Umbilical cord (tissue), 2 donors: ENCODE measurements around the gene CRISPLD2. TPM values are rescaled to one million over a fixed set of nuclear protein-coding genes. Genes with fewer than 3 reads are reported as not detected.
A peak's percentile ranks its signal among the peaks of the same experiment; 100 is the strongest.
"Not testable (repeated sequence)": the region's sequence is repeated elsewhere in the genome, so short reads cannot be mapped to it uniquely, and the experiment has no call there.

Experiments
- DNase-seq: peaks from one replicate; pipeline ENCODE4 v3.0.0-alpha.2; 2015; ENCODE audit warnings: low spot score
- total RNA-seq: library from RNA; depleted of rRNA; stranded (reverse); fragments of >200 nt; gene quantifications from one replicate; pipeline ENCODE4 v1.2.3, GENCODE V29; 2014; ENCODE audit warnings: low replicate concordance; ENCODE audit not compliant: insufficient read depth

CRISPLD2 gene
- total RNA-seq, 1 donor from 2014 or later, result 1,006 TPM

DNA sequence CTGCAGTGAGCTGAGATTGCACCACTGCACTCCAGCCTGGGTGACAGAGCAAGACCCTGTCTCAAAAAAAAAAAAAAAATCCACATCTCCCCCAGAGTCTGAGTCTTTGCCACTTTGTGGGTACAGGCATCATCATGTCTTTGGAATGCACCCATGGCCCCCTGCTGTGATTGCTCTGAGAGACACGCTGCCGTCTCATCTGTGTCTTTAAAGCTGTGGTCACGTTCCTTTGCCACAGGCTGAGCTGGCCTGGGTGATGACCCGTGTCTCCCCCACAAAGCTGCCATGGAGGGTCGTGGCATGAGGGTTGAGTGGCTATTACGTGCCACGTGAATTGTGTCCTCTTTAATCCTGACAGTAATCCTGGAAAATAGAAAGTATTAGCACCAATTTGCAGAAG lies 20.2 kb downstream of the CRISPLD2 start:
- no peak for DNase-seq

DNA sequence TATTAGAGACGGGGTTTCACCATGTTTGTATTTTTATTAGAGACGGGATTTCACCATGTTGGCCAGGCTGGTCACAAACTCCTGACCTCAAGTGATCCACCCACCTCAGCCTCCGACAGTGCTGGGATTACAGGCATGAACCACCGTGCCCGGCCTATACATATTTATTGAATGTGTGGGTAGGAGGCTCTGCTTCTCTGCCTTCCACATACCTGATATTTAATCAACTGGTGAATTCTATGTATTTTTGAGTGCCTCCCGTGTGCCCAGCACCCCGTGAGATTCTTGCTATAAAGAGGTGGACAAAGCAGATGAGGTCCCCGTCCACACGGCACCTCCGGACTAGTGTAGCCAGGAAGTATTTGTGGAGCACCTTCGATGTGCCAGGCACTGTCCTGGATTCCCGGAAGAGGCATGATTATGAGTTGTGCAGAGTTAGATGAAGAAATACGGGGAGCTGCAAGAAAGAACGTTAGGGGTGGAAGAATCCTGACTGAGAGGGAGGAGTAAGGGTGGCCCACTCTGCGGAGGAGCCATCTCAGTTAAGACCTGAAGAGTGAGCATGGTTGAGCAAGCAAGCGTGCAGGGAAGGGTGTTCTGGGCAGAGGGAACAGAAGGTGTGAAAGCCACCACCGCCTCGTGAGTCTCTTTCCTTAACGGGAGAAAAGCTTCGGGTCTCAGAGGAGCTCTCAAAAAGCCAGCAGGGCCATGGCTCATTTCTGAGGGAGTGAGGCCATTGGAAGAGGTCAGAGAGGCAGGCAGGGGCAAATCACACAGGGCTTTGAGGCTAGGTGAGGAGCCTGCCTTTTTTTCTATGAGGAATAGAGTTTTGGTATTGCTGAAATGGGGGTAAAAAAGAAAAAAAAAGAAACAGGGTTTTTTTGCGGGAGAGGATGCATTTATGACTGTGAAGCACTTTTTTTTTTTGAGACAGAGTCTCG lies 21.2 kb downstream of the CRISPLD2 start:
- DNase-seq, result no peak

DNA sequence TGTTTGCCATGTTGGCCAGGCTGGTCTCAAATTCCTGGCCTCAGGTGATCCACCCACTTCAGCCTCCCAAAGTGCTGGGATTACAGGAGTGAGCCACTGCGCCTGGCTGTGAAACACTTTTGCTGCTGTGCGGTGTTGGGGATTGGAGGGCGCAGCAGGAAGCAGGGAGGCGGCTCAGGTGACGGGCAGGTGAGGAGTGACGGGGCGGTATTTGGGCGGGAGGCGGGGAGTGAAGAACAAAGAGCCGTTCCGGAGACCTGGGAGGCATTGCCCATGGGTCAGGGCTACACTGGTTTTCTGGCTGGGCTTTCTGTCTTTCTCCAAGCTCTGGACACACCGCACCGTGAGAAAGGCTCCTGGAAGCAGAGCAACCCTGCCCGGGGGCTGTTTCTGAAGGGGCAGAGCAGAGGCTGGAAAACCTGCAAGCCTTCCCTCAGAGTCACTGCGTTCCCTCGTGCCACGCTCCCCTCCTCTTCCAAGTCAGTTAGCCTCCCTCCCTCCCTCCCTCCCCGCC lies 22.1 kb downstream of the CRISPLD2 start:
- peak; percentile 53 for DNase-seq

DNA sequence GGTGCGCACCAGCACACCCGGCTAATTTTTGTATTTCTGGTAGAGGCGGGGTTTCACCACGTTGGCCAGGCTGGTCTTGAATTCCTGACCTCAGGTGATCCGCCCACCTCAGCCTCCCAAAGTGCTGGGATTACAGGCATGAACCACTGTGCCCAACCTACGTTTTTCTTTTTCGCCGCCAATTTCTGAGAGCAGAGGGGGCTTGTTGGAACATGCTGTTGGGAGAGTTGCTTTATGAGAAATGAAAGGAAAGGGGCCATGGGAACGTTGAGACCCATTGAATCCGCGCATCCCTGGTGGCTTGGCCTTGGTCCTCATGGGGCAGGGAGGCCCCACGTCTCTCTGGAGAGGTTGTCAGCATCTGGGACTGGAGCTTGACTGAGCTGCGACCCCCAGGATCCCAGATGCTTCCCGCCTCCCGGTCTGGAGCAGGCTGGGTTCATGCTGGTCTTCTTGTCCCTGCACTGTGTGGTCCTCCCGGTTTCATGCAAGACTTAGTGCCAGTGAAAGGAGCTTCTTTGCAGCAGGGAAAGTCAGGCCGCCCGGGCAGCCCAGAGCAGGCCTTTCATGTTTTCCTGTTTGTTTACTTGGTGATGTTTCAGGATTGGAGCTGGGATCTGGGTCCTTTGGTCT lies 22.8 kb downstream of the CRISPLD2 start:
- no peak for DNase-seq

DNA sequence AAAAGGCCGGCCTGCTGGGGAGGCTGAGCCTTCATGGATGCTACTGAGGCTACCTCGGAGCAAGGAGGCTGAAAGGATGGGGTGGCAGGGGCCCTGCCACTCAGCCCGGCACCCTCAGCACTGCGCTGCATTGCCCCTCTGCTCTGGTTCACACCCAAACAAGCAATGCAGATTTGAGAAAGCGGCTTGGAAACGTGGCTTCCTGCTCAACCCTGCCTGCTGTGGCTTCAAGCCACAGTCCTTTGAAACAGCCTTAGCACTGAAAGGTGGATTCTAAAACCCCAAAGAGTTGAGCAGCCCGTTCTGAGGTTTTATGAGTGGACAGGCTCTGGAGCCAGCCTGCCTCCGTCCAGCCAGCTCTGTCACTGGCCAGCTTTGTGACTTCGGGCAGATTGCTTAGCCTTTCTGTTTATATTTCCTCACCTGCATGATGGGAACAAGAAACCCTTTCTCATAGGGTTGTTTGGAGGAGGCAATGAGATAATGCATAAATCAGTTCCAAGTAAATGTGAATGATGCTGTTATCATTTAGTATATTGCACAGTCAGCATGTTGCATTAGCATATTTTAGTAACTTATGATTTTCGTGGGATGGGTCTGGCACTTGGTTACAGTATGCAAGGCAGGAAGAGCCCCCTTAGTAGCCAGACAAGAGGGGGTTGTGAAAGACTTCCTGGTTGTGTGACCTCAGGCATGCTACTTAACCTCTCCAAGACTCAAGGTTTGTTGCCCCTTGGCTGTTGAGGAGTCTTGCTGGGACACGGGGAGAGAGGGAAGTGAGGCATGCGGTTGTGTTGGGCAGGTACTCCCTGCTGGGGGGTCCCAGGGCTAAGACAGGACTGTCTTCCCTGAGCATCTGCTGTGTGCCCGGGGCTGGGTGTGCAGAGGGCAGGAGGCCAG lies 23.6 kb downstream of the CRISPLD2 start:
- no peak for DNase-seq

DNA sequence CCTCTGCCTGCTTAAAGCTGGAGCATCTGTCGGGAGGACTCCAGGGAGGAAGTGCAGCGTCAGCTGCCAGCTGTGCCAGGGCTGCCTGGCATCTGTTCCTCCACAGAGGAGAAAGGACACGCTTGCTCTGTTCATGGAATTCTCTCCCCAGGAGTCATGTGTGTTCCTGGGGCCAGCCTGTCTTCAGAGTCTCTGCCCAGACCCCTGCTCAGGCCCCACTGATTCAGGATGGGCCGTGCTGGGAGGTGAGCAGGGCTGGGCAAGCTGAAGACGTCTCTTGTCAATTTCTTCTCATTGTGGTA lies 24.2 kb downstream of the CRISPLD2 start:
- peak; percentile 58 for DNase-seq

DNA sequence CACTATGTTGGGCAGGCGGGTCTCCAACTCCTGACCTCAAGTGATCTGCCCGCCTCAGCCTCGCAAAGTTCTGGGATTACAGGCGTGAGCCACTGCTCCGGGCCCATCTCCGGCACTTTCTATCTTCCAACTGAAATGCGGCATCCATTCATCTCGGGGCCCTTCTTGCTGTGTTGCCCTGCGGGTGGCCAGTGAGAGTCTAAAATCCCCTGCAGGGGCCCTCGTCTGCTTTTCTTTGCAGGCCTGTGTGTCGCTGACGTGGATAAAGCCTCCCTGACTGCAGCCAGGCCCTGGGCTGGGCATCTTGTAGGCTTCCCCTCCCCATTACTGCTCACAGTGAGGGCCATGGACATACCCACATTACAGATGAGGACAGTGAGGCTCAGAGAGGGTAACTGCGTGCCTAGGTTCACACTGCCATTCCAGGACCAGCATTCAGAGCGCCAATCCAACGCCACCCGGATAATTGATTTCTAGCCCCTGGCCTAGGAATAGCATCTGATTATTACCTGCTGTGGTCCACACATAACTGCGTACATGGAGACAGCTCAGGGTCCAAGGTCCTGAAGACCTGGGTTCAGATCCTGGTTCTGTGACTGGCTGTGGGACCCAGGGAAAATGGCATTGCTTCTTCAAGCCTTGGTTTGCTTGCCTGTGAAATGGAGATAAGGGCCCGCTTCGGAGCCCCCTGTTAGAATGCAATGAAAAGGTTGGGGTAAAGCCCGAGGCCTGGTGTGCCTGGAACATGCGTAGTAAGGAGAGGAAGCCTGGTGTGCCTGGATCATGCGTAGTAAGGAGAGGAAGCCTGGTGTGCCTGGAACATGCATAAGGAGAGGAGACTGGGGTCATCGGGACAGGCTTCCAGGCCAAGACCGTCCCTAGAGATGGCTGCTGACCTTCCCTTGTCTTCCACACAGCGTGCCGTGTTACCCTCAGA lies 25.0 kb downstream of the CRISPLD2 start:
- DNase-seq, result peak; percentile 86

DNA sequence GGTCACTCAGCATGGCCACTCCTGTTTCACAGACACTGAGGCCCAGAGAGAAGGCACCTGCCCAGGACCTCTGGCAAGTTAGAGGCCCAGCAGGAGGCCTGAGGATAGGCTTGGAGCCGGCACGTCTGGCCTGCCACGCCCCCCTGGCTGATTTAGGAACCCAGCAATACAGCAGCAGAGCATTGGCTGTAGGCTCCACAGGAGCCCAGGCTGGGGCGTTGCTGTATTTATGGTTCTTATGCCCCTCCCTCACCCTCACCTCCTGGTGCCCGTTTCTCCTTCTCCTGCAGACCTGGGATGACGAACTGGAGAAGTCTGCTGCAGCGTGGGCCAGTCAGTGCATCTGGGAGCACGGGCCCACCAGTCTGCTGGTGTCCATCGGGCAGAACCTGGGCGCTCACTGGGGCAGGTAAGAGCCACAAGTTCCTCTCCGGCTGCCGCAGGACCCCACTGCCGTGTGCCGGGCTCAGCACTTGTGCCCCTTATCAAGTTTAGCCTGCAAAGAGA lies 25.8 kb downstream of the CRISPLD2 start:
- DNase-seq, result no peak

DNA sequence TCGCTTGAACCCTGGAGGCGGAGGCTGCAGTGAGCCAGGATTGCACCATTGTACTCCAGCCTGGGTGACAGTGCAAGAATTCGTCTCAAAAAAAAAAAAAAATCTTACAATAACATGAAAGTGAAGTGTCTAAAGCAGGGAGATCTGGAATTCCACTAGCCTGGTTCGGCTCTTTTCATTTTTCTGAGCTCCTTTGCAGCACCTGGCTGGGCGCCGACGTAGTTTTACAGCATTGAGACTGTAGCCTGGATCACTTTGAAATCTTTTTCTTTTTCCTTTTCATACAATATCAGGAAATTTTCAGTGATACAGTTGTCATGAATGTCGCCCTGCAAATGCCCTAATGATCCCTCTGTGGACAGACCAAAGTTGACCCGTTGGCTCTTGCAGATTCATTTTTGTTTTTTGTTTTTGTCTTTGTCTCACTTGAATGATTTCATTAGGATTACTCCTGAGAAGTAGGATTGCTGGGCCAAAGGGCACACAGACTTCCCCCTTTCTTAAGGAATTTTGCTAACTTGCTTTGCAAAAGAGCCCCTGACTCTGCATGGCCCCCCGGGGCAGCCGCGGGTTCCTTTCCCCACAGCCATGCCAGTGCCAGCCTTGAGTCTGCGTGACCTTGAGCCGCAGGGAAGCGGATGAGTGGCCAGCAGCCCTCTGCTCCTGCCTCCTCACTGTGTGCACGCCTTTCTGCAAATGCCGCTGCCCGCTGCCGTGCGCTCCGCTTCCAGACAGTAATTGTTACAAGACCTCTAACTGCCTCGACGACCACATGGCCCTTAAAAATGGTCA lies 28.0 kb downstream of the CRISPLD2 start:
- DNase-seq, result no peak

DNA sequence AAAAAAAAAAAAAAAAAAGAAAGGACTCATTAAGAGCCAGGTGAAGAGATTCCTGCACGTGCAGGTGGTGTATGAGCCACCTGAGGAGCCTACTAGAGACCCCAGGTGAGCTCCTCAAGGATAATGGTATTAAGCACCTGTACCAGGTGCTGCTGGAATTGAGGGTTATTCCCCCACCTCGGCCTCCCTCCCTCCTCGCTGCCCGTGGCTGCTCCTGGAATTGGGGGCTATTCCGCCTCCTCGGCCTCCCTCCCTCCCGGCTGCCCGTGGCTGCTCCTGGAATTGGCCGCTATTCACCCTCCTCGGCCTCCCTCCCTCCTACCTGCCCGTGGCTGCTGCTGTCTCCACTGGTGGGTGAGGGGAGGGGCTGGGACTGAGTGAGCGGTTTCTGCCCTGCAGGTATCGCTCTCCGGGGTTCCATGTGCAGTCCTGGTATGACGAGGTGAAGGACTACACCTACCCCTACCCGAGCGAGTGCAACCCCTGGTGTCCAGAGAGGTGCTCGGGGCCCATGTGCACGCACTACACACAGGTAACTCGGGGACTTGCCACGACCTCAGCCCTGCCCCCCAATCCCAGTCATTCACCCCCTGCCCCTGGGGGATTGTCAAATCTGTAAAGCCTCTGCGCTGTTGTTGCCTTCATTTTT lies 29.3 kb downstream of the CRISPLD2 start:
- DNase-seq, result no peak

DNA sequence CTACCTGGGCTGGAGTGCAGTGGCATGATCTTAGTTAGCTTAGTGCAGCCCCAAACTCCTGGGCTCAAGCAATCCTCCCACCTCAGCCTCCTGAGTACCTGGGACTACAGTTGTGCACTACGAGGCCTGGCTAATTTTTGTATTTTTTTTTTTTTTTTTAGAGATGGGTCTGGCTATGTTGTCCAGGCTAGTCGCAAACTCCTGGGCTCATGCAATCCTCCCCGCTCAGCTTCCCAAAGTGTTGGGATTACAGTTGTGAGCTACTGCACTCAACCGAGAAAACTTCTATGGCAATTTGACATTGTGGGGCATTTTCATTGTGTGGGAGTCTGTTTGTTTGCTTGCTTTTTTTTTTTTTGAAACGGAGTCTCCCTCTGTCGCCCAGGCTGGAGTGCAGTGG lies 30.0 kb downstream of the CRISPLD2 start:
- DNase-seq, result no peak

DNA sequence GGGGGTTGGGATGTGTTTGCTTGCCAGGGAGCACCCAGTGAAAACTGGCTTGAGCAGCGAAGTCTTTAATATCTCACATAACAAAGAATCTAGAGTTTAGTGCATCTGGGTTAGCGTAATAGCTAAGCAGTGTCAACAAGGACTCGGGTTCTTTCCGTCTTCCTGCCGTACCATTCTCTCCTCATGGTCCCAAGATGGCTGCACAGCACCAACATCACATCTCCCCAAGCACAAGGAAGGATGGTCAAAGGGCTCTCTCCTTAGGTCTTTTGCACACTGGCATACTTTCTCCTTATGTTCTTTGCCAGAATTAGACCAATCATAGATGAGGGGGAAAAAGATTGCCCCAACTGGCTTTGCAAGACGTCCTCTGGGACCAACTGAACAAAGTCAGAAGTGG lies 30.9 kb downstream of the CRISPLD2 start:
- DNase-seq, result no peak

DNA sequence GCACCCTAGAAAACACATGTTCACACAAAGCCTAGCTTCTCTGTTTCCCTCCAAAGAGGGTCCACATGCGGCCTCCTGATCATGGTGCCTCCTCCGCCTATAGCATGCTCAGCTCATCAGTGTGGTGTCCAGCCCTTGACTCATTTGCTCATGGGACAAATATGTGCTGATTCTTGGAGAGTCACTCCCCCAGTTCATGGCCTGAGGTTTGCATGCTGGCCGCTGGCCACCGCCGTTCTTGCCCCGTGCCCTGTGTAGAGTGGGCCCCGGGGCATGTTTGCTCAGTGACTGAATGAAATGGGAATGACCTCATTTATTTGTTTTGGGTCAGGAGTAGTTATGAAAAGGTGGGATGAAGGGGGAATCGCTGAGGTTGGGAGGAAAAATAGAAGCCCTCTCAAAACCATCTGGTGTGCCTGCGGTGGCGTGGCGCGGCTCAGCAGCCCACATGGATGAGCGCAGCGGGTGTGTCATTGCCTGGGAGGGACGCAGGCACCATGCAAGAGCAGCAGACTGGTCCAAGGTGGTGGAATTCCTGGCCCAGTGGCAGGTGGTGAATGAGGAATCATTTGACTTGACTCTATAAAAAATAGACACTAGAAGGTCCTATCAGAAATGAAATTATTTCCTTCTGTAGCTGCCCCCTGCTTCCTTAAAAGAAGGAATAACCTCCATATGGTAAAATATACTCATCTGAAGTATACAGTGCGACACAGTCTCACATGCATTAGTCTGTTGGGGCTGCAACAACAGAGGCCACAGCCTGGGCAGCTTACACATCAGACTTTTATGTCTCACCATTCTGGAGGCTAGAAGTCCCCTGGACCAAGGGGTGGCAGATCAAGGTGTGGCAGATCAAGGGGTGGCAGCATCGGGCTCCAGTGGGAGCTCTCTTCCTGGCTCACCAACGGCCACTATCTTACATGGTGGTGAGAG lies 31.7 kb downstream of the CRISPLD2 start:
- no peak for DNase-seq

DNA sequence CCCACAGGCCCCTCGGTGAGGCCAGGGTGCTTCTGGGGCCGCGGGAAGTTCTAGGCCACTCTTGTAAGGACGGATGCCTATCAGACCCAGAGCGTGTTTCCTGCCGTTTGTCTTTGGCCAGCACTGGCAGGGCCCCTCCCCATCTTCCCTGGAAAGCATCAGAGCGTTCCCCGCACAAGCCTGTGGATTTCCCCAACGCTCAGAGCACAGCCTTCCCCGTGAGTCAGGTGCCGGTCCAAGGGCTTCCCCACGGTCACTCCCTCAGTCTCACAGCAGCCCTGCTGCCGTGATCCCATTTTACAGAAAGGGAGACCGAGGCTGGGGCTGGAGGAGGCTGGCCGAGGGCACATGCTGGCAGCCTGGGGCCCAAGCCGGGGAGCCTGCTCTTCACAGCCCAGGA lies 33.7 kb downstream of the CRISPLD2 start:
- DNase-seq, result no peak

DNA sequence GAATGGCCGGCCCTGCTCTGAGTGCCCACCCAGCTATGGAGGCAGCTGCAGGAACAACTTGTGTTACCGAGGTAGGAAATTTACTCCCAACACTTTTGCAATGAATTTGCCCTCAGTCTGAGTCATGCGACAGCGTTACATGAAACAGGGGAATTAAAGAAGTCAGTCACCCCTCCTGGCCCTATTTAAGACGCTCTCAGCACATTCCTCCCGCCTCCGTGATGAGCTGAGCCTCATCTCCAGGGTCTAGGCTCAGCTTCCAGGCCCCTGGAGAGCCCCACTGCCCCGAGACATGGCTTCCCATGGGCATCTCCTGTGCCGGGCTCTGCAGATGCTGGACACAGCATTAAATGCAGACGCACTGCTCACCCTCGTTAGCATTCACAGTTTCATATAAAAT lies 35.0 kb downstream of the CRISPLD2 start:
- no peak for DNase-seq

DNA sequence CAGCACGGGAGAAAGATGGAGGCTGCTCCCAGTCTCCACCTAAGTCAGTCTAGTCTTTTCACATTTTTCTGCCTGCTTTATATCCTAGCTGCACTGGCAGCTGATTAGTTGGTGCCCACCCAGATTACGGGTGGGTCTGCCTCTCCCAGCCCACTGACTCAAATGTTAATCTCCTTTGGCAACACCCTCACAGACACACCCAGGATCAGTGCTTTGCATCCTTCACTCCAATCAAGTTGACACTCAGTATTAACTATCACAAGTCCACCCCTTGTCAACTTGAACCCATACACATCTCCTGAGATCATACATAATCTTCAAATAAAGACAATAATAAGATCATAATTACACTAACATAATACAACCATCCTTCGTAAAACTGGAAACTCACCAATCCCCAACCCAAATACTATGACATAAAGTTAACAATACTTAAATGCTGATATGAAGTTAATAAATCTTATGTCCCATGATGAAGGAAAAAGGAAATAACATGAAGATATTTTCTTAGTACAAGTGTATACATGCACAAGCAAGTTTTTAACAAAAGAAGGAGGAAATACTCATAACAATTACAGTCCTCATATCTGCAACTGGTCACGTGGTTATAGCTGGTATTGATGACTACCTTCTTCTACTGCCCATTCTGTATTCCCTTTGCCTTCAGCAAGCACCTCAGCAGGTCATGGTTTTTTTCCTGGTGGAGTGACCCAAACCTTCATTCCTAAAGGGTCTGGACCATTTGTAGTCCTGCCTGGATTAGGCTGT lies 35.8 kb downstream of the CRISPLD2 start:
- DNase-seq, result not testable (repeated sequence)

DNA sequence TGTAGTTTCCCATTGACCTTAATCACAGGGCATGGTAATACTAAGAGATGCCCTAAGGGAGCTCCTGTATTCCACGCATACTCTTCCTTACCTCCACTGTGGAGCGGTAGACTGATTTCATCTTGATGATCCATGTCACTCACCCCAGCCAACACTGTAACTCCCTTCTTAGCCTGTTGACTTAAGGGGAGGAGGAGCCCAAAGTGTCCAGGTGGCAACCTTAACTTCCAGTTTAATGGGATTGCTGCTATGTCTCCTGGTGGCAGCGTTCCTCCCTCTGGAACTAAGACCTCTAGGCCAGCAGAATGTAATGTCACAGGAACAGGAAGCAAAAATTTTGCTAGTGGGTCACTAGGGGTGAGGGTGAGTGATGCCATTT lies 36.4 kb downstream of the CRISPLD2 start:
- DNase-seq, result not testable (repeated sequence)
